ENCODE results near the gene ERLIN1.
"Not testable (repeated sequence)": the region's sequence is repeated elsewhere in the genome, so short reads cannot be mapped to it uniquely, and the experiment has no call there.

Gene ERLIN1

GRCh38 chr10:100133801-100134200 lies 52.0 kb downstream of the ERLIN1 start:
- no peak for DNase-seq (ENCODE audit: low read depth)

- DNase-seq (ENCODE audit: low read depth) = no peak
Measured at GRCh38 chr10:100132427-100132826, 53.4 kb downstream of the ERLIN1 start.

GRCh38 chr10:100131571-100131970 lies 54.3 kb downstream of the ERLIN1 start:
- DNase-seq (ENCODE audit: low read depth) = no peak

GRCh38 chr10:100130831-100131230 lies 55.0 kb downstream of the ERLIN1 start:
- DNase-seq (ENCODE audit: low read depth) = no peak

- no peak for DNase-seq (ENCODE audit: low read depth)
Measured at GRCh38 chr10:100129424-100129823, 56.4 kb downstream of the ERLIN1 start.

- no peak for DNase-seq (ENCODE audit: low read depth)
Measured at GRCh38 chr10:100128951-100129350, 56.9 kb downstream of the ERLIN1 start.

- DNase-seq (ENCODE audit: low read depth) = not testable (repeated sequence)
Measured at GRCh38 chr10:100125335-100125734, 60.5 kb downstream of the ERLIN1 start.

GRCh38 chr10:100124097-100124496 lies 61.7 kb downstream of the ERLIN1 start:
- no peak for DNase-seq (ENCODE audit: low read depth)

GRCh38 chr10:100122780-100123179 lies 63.0 kb downstream of the ERLIN1 start:
- DNase-seq (ENCODE audit: low read depth) = no peak

GRCh38 chr10:100120550-100120949 lies 65.3 kb downstream of the ERLIN1 start:
- DNase-seq (ENCODE audit: low read depth) = no peak

- DNase-seq (ENCODE audit: low read depth) = no peak
Measured at GRCh38 chr10:100119726-100120125, 66.1 kb downstream of the ERLIN1 start.

GRCh38 chr10:100114976-100115770 lies 70.7 kb downstream of the ERLIN1 start:
- DNase-seq (ENCODE audit: low read depth) = no peak

GRCh38 chr10:100114460-100114859 lies 71.4 kb downstream of the ERLIN1 start:
- DNase-seq (ENCODE audit: low read depth) = no peak

- no peak for DNase-seq (ENCODE audit: low read depth)
Measured at GRCh38 chr10:100109670-100110069, 76.2 kb downstream of the ERLIN1 start.

GRCh38 chr10:100106865-100107264 lies 79.0 kb downstream of the ERLIN1 start:
- no peak for DNase-seq (ENCODE audit: low read depth)

- peak; percentile 13 for DNase-seq (ENCODE audit: low read depth)
Measured at GRCh38 chr10:100104300-100104699, 81.5 kb downstream of the ERLIN1 start.

GRCh38 chr10:100103581-100103980 lies 82.2 kb downstream of the ERLIN1 start:
- DNase-seq (ENCODE audit: low read depth) = peak; percentile 80

GRCh38 chr10:100101192-100102076 lies 84.4 kb downstream of the ERLIN1 start:
- DNase-seq (ENCODE audit: low read depth) = peak; percentile 10

- peak; percentile 68 for DNase-seq (ENCODE audit: low read depth)
Measured at GRCh38 chr10:100100651-100101184, 85.1 kb downstream of the ERLIN1 start.

All from amniotic epithelial cell (primary cell).